GM18517 (cell line): ENCODE measurements around the gene NDUFV1.
"Not testable (repeated sequence)": the region's sequence is repeated elsewhere in the genome, so short reads cannot be mapped to it uniquely, and the experiment has no call there.

ENCODE experiments used
- ATAC-seq: cut with Tn5 transposase; IDR thresholded peaks from one replicate; pipeline ENCODE4 v1.9.1; 2021; ENCODE audit warnings: mild to moderate bottlenecking, moderate library complexity; ENCODE audit not compliant: unreplicated experiment

NDUFV1 gene

DNA sequence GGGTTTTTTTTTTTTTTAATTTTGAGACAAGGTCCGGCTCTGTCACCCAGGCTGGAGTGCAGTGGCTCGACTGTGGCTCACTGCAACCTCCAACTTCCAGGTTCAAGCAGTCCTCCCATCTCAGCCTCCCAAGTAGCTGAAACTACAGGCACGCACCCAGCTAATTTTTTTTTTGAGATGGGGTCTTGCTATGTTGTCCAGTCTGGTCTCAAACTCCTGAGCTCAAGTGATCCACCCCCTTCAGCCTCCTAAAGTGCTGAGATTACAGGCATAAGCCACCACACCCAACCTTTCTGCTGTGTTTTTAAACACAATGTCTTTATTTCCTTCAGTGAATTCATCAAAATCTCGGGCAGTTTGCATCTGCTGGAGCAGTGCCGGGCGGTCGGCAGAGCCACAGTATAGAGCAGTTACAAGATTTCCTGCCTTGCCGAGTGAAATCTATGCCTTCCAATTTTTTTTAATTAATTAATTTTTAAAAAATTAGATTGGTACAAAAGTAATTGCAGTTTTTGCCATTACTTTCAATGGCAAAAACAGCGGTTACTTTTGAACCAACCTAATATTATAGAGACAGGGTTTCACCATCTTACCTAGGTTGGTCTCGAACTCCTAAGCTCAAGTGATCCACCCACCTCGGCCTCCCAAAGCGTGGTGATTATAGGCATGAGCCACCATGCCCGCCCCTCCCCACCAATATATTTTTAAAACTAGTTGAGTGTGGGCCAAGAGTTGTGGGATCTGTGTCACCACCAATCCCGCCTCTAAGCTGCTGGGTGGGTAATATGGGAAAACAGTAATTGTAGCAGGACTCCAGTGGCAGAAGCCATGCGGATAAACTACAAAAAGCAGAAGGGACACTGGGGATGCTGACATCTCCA is 46.5 kb downstream of the NDUFV1 start:
- no peak for ATAC-seq

GRCh38 chr11:67654225-67654624 is 47.5 kb downstream of the NDUFV1 start:
- ATAC-seq: no peak

DNA sequence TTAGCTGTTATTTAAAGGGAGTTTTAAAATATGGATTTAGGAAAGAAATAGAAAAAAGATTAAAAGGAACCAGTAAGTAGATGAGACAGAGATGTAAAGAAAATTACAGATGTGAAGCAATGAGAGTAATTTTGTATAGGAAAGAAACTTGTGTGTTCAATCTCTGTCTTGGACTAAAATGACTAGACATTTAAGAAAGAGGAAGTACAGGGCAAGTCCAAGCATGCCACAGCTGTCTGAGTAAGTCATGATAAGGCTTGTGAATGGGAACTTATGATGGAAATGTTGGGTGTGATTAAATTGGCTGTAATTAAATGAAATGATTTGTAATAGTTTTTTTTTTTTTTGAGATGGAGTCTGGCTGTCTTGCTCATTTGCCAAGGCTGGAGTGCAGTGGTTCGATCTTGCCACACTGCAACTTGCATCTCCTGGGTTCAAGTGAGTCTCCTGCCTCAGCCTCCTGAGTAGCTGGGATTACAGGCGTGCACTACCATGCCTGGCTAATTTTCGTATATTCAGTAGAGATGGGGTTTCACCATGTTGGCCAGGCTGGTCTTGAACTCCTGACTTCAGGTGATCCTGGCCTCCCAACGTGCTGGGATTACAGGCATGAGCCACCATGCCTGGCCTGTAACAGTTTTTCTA is 49.7 kb downstream of the NDUFV1 start:
- ATAC-seq: no peak

DNA sequence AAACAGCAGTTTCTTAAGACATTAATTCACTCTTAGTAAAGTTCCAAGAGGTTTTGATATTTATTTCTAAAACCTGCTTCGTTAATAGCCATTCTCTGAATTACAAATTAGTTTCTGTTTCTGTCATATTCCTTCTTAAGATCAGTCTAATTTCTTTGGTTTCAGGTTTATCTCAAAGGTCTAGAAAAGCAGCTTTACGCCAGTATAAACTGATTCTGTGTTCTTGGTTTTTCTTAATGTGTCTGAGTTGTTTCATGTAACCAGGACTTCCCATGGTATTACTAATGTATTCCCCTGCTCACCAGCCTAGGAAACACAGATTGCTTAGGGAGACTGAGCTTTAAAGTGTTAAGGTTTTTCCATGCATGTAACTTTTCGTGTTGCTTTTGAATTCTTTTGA is 50.6 kb downstream of the NDUFV1 start:
- ATAC-seq: no peak

DNA sequence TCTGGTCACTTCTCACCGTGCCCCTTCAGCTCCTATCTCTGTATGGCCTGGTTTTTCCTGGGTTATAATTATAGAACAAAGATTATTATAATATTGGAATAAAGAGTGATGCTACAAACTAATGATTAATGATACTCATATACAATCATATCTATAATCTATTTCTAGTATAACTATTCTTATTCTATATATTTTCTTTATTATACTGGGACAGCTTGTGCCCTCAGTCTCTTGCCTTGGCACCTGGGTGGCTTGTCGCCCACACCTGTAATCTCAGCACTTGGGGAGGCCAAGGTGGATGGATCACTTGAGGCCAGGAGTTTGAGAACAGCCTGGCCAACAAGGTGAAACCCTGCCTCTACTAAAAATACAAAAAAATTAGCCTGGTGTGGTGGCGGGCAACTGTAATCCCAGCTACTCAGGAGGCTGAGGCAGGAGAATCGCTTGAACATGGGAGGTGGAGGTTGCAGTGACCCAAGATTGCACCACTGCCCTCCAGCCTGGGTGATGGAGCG is 53.0 kb downstream of the NDUFV1 start:
- ATAC-seq: not testable (repeated sequence)

GRCh38 chr11:67660752-67661151 is 54.0 kb downstream of the NDUFV1 start:
- not testable (repeated sequence) for ATAC-seq
